ENCODE measurements around the gene ZNF607.
"Not testable (repeated sequence)": the region's sequence is repeated elsewhere in the genome, so short reads cannot be mapped to it uniquely, and the experiment has no call there.

ZNF607 gene

GRCh38 chr19:37691881-37692504 is 27.6 kb downstream of the ZNF607 start:
- Histone ChIP-seq H3K9ac (ENCODE audit: insufficient read length, low read depth) (peak overlapping the region; percentile 77), H3K9me3 (ENCODE audit: insufficient read depth, low read length) (peaks cover 9% of the 10 kb centered on the region), H3K36me3 (ENCODE audit: insufficient read depth, insufficient read length, low read length) (peaks cover 8% of the 10 kb centered on the region), H3K4me3 (ENCODE audit: insufficient read length, low read depth) (peak overlapping the region; percentile 70), H3K4me1 (ENCODE audit: insufficient read depth, insufficient read length) (no peaks in the 10 kb centered on the region), H3K27me3 (ENCODE audit: insufficient read depth, insufficient read length) (peaks cover 8% of the 10 kb centered on the region)
- TF ChIP-seq SUZ12 (IDR thresholded peaks at IDR 0.05; ENCODE audit: extremely low read depth, insufficient read depth, insufficient read length) = no peak
- no peak for TF ChIP-seq ZNF274 (IDR thresholded peaks at IDR 0.05; ENCODE audit: low read depth, low read length)
- TF ChIP-seq YY1 (IDR thresholded peaks at IDR 0.05; ENCODE audit: insufficient read depth, insufficient read length) = no peak
- no peak for DNase-seq (ENCODE audit: low read depth, low spot score)

GRCh38 chr19:37683520-37683919 is 36.0 kb downstream of the ZNF607 start:
- Histone ChIP-seq H3K4me3 (ENCODE audit: insufficient read length, low read depth) (no peak overlapping the region), H3K9ac (ENCODE audit: insufficient read length, low read depth) (no peak overlapping the region), H3K27me3 (ENCODE audit: insufficient read depth, insufficient read length) (no peaks in the 10 kb centered on the region), H3K9me3 (ENCODE audit: insufficient read depth, low read length) (peaks cover 17% of the 10 kb centered on the region), H3K36me3 (ENCODE audit: insufficient read depth, insufficient read length, low read length) (no peaks in the 10 kb centered on the region), H3K4me1 (ENCODE audit: insufficient read depth, insufficient read length) (no peaks in the 10 kb centered on the region)
- TF ChIP-seq ZNF274 (IDR thresholded peaks at IDR 0.05; ENCODE audit: low read depth, low read length) = no peak
- TF ChIP-seq SUZ12 (IDR thresholded peaks at IDR 0.05; ENCODE audit: extremely low read depth, insufficient read depth, insufficient read length) = no peak
- no peak for TF ChIP-seq YY1 (IDR thresholded peaks at IDR 0.05; ENCODE audit: insufficient read depth, insufficient read length)
- DNase-seq (ENCODE audit: low read depth, low spot score) = no peak

GRCh38 chr19:37669450-37669914 is 50.1 kb downstream of the ZNF607 start:
- Histone ChIP-seq H3K4me3 (ENCODE audit: insufficient read length, low read depth) (no peak overlapping the region), H3K27me3 (ENCODE audit: insufficient read depth, insufficient read length) (no peaks in the 10 kb centered on the region), H3K9me3 (ENCODE audit: insufficient read depth, low read length) (peaks cover 73% of the 10 kb centered on the region), H3K36me3 (ENCODE audit: insufficient read depth, insufficient read length, low read length) (no peaks in the 10 kb centered on the region), H3K9ac (ENCODE audit: insufficient read length, low read depth) (no peak overlapping the region), H3K4me1 (ENCODE audit: insufficient read depth, insufficient read length) (no peaks in the 10 kb centered on the region)
- no peak for TF ChIP-seq YY1 (IDR thresholded peaks at IDR 0.05; ENCODE audit: insufficient read depth, insufficient read length)
- TF ChIP-seq SUZ12 (IDR thresholded peaks at IDR 0.05; ENCODE audit: extremely low read depth, insufficient read depth, insufficient read length) = no peak
- peak; percentile 87 for TF ChIP-seq ZNF274 (IDR thresholded peaks at IDR 0.05; ENCODE audit: low read depth, low read length)
- no peak for DNase-seq (ENCODE audit: low read depth, low spot score)

- not testable (repeated sequence) for H3K9me3 ChIP-seq (ENCODE audit: insufficient read depth, low read length); H3K4me1 ChIP-seq (ENCODE audit: insufficient read depth, insufficient read length); H3K4me3 ChIP-seq (ENCODE audit: insufficient read length, low read depth); DNase-seq (ENCODE audit: low read depth, low spot score); H3K36me3 ChIP-seq (ENCODE audit: insufficient read depth, insufficient read length, low read length); H3K9ac ChIP-seq (ENCODE audit: insufficient read length, low read depth); H3K27me3 ChIP-seq (ENCODE audit: insufficient read depth, insufficient read length)
Observed at GRCh38 chr19:37657157-37657556, 62.4 kb downstream of the ZNF607 start.

GRCh38 chr19:37655689-37656371 is 63.7 kb downstream of the ZNF607 start:
- H3K9me3 ChIP-seq (ENCODE audit: insufficient read depth, low read length) = no peaks in the 10 kb centered on the region; the same call in 1 of the 2 replicates
- peak; percentile 44 for DNase-seq (ENCODE audit: low read depth, low spot score)

GRCh38 chr19:37655301-37655688 is 64.3 kb downstream of the ZNF607 start, which contains the start of gene ZFP30:
TSS of gene ZFP30 (minus strand) at chr19:37655465. CDS start at chr19:37647822, 7,643 bp downstream.
- Histone ChIP-seq H3K9ac (ENCODE audit: insufficient read length, low read depth) (peak within 1 kb of the TSS; percentile 93), H3K4me3 (ENCODE audit: insufficient read length, low read depth) (peak within 1 kb of the TSS; percentile 75), H3K4me1 (ENCODE audit: insufficient read depth, insufficient read length) (no peaks in the 10 kb centered on the region), H3K36me3 (ENCODE audit: insufficient read depth, insufficient read length, low read length) (no peaks in the 10 kb centered on the region), H3K27me3 (ENCODE audit: insufficient read depth, insufficient read length) (peaks cover 7% of the 10 kb centered on the region), H3K9me3 (ENCODE audit: insufficient read depth, low read length) (no peaks in the 10 kb centered on the region)
- TF ChIP-seq SUZ12 (IDR thresholded peaks at IDR 0.05; ENCODE audit: extremely low read depth, insufficient read depth, insufficient read length) (no peak), YY1 (IDR thresholded peaks at IDR 0.05; ENCODE audit: insufficient read depth, insufficient read length) (no peak), ZNF274 (IDR thresholded peaks at IDR 0.05; ENCODE audit: low read depth, low read length) (no peak)
- no peak for DNase-seq (ENCODE audit: low read depth, low spot score)

More at GRCh38 chr19:37655689-37656371, 63.7 kb downstream of the ZNF607 start:
- Histone ChIP-seq H3K4me3 (ENCODE audit: insufficient read length, low read depth) (peak overlapping the region; percentile 75), H3K4me1 (ENCODE audit: insufficient read depth, insufficient read length) (no peaks in the 10 kb centered on the region), H3K27me3 (ENCODE audit: insufficient read depth, insufficient read length) (peaks cover 7% of the 10 kb centered on the region), H3K36me3 (ENCODE audit: insufficient read depth, insufficient read length, low read length) (no peaks in the 10 kb centered on the region), H3K9ac (ENCODE audit: insufficient read length, low read depth) (peak overlapping the region; percentile 84)
- TF ChIP-seq YY1 (IDR thresholded peaks at IDR 0.05; ENCODE audit: insufficient read depth, insufficient read length) = no peak
- no peak for TF ChIP-seq SUZ12 (IDR thresholded peaks at IDR 0.05; ENCODE audit: extremely low read depth, insufficient read depth, insufficient read length)
- no peak for TF ChIP-seq ZNF274 (IDR thresholded peaks at IDR 0.05; ENCODE audit: low read depth, low read length)

- H3K4me1 ChIP-seq (ENCODE audit: insufficient read depth, insufficient read length) = no peaks in the 10 kb centered on the region
- no peak for TF ChIP-seq YY1 (IDR thresholded peaks at IDR 0.05; ENCODE audit: insufficient read depth, insufficient read length)
- no peak for TF ChIP-seq SUZ12 (IDR thresholded peaks at IDR 0.05; ENCODE audit: extremely low read depth, insufficient read depth, insufficient read length)
- no peak for TF ChIP-seq ZNF274 (IDR thresholded peaks at IDR 0.05; ENCODE audit: low read depth, low read length)
- peak overlapping the region; percentile 93 for H3K9ac ChIP-seq (ENCODE audit: insufficient read length, low read depth)
- peak; percentile 16 for DNase-seq (ENCODE audit: low read depth, low spot score)
- peak overlapping the region; percentile 75 for H3K4me3 ChIP-seq (ENCODE audit: insufficient read length, low read depth)
- peaks cover 7% of the 10 kb centered on the region for H3K27me3 ChIP-seq (ENCODE audit: insufficient read depth, insufficient read length)
- no peaks in the 10 kb centered on the region for H3K9me3 ChIP-seq (ENCODE audit: insufficient read depth, low read length)
- no peaks in the 10 kb centered on the region for H3K36me3 ChIP-seq (ENCODE audit: insufficient read depth, insufficient read length, low read length)
Observed at GRCh38 chr19:37654629-37655300, 64.8 kb downstream of the ZNF607 start.
